RWPE2 (cell line): Measurements from ENCODE around the gene MELTF.
A peak's percentile ranks its signal among the peaks of the same experiment; 100 is the strongest.

ENCODE experiments used
- ATAC-seq: fragments of 200-7000 bp; cut with Tn5 transposase; 3 replicates; pipeline ENCODE4 v1.9.1; 2021; ENCODE audit warnings: low read depth
- DNase-seq: peaks from one replicate; pipeline ENCODE4 v3.0.0-alpha.2; 2020; ENCODE audit warnings: low spot score
- H3K27ac ChIP-seq: fragments of 450-650 bp; 2 replicates; pipeline ENCODE4 v1.5.1; 2017; ENCODE audit warnings: mild to moderate bottlenecking; ENCODE audit not compliant: poor library complexity, severe bottlenecking
- H3K27me3 ChIP-seq: fragments of 250-450 bp; sonication (Bioruptor Pico); 2 replicates; pipeline ENCODE4 v1.5.1; 2021; ENCODE audit warnings: mild to moderate bottlenecking, moderate library complexity; ENCODE audit not compliant: insufficient read depth, poor library complexity, severe bottlenecking
- H3K36me3 ChIP-seq: fragments of 250-450 bp; sonication (Bioruptor Pico); 2 replicates; pipeline ENCODE4 v1.5.1; 2020; ENCODE audit warnings: low read depth, mild to moderate bottlenecking, moderate library complexity
- H3K4me1 ChIP-seq: fragments of 250-450 bp; sonication (Bioruptor Pico); 2 replicates; pipeline ENCODE4 v1.5.1; 2021; ENCODE audit warnings: mild to moderate bottlenecking, moderate library complexity; ENCODE audit not compliant: insufficient read depth, poor library complexity, severe bottlenecking
- H3K4me3 ChIP-seq: fragments of 250-450 bp; sonication (Bioruptor Pico); 2 replicates; pipeline ENCODE4 v1.5.1; 2021; ENCODE audit warnings: mild to moderate bottlenecking, moderate library complexity; ENCODE audit not compliant: severe bottlenecking
- H3K9me3 ChIP-seq: fragments of 250-450 bp; sonication (Bioruptor Pico); 2 replicates; pipeline ENCODE4 v1.5.1; 2021; ENCODE audit warnings: mild to moderate bottlenecking, moderate library complexity; ENCODE audit not compliant: severe bottlenecking
- TF ChIP-seq, protein P1 (sequence below): fragments of 450-650 bp; IDR thresholded peaks from one replicate; pipeline ENCODE4 v1.5.1; 2017; ENCODE audit warnings: mild to moderate bottlenecking, moderate library complexity; ENCODE audit not compliant: poor library complexity, severe bottlenecking

The MELTF gene

DNA sequence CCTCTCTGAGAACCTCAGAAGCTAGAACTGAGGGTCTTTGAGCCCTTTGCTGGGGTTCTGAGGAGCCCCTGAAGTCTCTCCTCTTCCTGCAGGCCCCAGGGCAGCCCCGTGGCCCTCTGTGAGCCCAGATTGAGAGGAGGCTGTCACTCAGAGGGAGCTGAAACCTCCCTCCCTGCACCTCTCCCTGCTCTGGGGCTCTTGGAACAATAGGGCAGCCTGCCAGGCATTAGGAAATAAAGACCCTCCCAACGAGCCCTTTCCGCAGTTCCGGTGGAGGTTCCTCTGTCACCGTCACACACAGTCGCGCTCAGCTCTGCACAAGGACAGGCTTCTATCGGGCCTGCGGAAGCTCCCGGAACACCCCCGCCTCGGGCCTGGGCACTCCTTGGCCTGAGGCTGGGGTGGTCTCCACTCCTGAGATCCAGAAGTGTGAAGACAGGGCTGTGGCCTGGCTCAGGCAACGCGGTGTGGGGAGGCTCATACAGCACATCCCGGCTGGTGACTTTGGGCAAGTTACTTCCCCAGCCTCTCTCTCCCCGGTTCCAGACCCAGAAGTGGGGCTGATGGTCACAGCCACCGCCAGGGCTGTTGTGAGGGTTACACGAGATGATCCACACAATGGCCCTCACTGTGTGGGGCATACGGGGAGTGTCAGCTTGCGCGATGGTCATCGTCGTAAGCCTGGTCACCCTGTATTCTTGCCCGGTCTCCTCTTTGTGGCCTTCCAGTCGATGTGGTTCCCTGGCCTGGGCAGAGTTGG lies 17.7 kb downstream of the MELTF start:
- TF ChIP-seq, protein P1, sequence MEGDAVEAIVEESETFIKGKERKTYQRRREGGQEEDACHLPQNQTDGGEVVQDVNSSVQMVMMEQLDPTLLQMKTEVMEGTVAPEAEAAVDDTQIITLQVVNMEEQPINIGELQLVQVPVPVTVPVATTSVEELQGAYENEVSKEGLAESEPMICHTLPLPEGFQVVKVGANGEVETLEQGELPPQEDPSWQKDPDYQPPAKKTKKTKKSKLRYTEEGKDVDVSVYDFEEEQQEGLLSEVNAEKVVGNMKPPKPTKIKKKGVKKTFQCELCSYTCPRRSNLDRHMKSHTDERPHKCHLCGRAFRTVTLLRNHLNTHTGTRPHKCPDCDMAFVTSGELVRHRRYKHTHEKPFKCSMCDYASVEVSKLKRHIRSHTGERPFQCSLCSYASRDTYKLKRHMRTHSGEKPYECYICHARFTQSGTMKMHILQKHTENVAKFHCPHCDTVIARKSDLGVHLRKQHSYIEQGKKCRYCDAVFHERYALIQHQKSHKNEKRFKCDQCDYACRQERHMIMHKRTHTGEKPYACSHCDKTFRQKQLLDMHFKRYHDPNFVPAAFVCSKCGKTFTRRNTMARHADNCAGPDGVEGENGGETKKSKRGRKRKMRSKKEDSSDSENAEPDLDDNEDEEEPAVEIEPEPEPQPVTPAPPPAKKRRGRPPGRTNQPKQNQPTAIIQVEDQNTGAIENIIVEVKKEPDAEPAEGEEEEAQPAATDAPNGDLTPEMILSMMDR: no peak
- no peaks in the 10 kb centered on the region for H3K4me1 ChIP-seq
- DNase-seq (peak; percentile 44), ATAC-seq (no peak)
- H3K27ac ChIP-seq: no peak overlapping the region
- H3K36me3 ChIP-seq: no peaks in the 10 kb centered on the region
- H3K9me3 ChIP-seq: no peaks in the 10 kb centered on the region
- H3K27me3 ChIP-seq: no peaks in the 10 kb centered on the region
- no peak overlapping the region for H3K4me3 ChIP-seq

DNA sequence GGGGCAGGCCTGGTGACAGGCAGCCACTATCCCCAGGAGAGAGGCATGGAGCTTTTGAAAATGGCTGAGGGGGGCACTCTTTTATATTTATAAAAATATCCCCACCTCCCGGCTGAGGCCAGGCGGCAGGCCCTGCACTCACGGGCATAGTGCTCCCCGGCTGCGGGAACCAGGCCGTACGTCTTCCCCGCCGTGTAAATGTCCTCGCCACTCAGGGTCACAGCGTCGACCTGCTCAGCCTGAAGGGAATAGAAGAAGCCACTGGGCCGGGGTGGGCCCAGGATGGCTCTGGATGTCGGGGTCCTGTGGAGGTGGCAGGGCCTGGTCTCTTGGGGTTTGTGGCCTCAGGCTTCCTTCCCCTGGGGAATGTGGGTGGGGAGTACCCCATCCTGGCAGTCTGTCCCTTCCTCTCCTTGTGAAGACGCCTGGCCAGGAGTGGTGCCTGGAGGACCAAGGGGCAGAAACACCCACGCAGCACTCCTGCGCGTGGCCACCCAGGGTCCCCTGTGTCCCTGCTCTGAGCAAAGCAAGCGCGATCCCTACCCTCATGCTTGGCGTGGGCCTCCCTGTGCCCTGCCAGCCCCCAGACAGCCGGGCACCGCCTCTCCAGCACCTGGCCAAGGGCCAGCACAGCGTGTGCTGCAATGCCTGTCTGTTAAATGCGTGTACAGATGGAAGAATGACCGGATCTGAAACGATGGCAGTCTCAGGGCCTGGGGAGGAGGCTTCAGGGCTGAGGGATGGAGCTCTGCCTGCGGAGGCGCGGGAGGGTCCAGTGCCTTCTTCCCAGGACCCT lies 18.9 kb downstream of the MELTF start:
- Histone ChIP-seq H3K4me1 (no peaks in the 10 kb centered on the region), H3K36me3 (no peaks in the 10 kb centered on the region), H3K9me3 (no peaks in the 10 kb centered on the region), H3K27me3 (no peaks in the 10 kb centered on the region), H3K27ac (no peak overlapping the region), H3K4me3 (no peak overlapping the region)
- TF ChIP-seq, protein P1: no peak
- peak; percentile 46 for DNase-seq
- ATAC-seq: no peak

DNA sequence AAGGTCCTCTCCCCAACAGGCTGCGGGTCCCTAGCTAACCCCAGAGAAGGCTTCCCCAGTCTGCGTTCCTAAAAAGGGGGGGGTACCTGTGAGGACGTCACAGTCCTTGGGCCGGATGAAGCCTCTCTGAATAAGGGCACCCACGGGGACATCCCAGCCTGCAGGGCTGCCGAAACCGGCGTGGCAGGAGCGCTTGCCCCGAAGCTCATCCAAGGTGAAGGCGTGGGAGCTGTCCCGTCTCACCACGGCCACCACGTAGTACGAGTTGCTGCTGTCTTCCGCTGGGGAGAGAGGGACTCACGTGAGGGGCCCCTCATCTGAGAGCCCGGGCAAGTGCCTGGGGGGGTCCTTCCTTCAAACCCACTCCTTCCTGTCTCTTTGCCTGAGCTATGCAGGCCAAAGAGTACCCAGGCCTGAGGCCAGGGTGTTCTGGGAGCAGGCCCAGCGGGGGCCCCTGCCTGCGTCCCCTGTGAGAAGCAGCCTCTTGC lies 20.0 kb downstream of the MELTF start:
- Histone ChIP-seq H3K9me3 (no peaks in the 10 kb centered on the region), H3K27ac (no peak overlapping the region), H3K27me3 (no peaks in the 10 kb centered on the region), H3K4me3 (no peak overlapping the region), H3K4me1 (no peaks in the 10 kb centered on the region), H3K36me3 (0 out of 2 replicates have a peak, but pooled peaks cover 6% of the 10 kb centered on the region)
- DNase-seq: peak; percentile 49
- TF ChIP-seq, protein P1: no peak
- ATAC-seq: no peak

DNA sequence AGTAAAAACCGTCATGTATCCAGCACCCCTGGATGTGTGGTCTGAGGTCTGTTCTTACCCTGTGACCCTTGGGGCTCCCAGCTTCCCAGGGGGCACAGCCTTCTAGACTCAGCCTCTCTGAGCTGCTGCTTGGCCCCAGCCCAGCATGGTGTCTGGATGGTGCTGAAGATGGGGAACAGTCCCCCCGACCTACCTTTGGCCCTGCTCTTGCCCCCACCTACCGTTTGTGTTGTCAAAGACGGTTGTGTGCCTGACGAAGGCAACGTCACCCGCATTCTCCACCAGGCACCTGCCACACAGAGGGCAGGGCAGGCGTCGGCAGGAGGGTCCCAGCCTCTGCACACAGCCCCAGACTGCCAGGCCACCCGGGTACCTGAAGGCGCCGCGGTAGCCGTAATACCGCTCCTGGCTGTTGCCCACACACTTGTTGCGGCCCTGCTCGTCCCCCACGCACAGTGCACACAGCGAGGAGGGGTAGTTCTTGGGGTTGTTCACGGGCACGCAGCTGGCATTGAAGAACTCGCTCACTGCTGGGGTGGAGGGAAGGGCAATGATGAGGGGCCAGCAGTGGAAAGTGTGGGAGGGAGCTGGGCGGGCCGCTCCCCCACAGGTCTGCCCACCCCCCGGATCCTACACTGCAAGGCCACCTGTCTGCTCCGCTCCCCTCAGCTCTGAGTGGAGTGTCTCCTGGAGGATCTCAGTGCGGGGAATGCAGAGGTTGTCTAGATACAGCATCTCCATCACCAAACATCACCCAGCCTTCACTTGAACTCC lies 21.0 kb downstream of the MELTF start:
- ATAC-seq: no peak
- H3K27me3 ChIP-seq: no peaks in the 10 kb centered on the region
- TF ChIP-seq, protein P1: no peak
- DNase-seq: peak; percentile 44
- H3K36me3 ChIP-seq: 0 out of 2 replicates have a peak, but pooled peaks cover 8% of the 10 kb centered on the region
- H3K4me3 ChIP-seq: no peak overlapping the region
- H3K9me3 ChIP-seq: no peaks in the 10 kb centered on the region
- H3K27ac ChIP-seq: no peak overlapping the region
- H3K4me1 ChIP-seq: no peaks in the 10 kb centered on the region
